DMS114 treated with DMSO at 0.1 percent for 48 hours (cell line): ENCODE measurements around the gene PDSS1.
"Not testable (repeated sequence)": the region's sequence is repeated elsewhere in the genome, so short reads cannot be mapped to it uniquely, and the experiment has no call there.

Experiments used
- DNase-seq: peaks from one replicate; lab custom pipeline; 2025; ENCODE audit not compliant: unreplicated experiment; lab: John Stamatoyannopoulos, UW

Gene PDSS1, protein sequence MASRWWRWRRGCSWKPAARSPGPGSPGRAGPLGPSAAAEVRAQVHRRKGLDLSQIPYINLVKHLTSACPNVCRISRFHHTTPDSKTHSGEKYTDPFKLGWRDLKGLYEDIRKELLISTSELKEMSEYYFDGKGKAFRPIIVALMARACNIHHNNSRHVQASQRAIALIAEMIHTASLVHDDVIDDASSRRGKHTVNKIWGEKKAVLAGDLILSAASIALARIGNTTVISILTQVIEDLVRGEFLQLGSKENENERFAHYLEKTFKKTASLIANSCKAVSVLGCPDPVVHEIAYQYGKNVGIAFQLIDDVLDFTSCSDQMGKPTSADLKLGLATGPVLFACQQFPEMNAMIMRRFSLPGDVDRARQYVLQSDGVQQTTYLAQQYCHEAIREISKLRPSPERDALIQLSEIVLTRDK

GRCh38 chr10:26697163-26697921, at the start of gene PDSS1:
Gene PDSS1, plus strand, starts transcription at chr10:26697701. Its CDS starts 11 bp downstream, at chr10:26697712.
- peak; percentile 75 for DNase-seq

- not testable (repeated sequence) for DNase-seq
These were observed 49.3 kb upstream of the PDSS1 start for GRCh38 chr10:26648245-26648636.

GRCh38 chr10:26650406-26650805, 47.1 kb upstream of the PDSS1 start:
- DNase-seq, result no peak

- not testable (repeated sequence) for DNase-seq
These were observed 46.0 kb upstream of the PDSS1 start for GRCh38 chr10:26651476-26651875.

GRCh38 chr10:26653004-26653403, 44.5 kb upstream of the PDSS1 start:
- no peak for DNase-seq

- no peak for DNase-seq
These were observed 41.8 kb upstream of the PDSS1 start for GRCh38 chr10:26655746-26656145.

DNA sequence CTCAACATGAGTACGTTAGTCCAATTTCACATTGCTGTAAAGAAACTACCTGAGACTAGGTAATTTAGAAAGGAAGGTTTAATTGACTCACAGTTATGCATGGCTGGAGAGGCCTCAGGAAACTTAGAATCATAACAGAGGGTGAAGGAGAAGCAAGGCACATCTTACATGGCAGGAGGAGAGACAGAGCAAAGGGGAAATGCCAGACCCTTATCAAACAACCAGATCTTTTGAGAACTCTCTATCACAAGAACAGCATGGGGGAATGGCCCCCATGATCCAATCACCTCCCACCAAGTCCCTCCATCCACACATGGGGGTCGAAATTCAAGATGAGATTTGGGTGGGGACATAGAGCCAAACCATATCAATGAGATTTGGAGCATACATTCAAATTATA, 34.6 kb upstream of the PDSS1 start:
- no peak for DNase-seq

DNA sequence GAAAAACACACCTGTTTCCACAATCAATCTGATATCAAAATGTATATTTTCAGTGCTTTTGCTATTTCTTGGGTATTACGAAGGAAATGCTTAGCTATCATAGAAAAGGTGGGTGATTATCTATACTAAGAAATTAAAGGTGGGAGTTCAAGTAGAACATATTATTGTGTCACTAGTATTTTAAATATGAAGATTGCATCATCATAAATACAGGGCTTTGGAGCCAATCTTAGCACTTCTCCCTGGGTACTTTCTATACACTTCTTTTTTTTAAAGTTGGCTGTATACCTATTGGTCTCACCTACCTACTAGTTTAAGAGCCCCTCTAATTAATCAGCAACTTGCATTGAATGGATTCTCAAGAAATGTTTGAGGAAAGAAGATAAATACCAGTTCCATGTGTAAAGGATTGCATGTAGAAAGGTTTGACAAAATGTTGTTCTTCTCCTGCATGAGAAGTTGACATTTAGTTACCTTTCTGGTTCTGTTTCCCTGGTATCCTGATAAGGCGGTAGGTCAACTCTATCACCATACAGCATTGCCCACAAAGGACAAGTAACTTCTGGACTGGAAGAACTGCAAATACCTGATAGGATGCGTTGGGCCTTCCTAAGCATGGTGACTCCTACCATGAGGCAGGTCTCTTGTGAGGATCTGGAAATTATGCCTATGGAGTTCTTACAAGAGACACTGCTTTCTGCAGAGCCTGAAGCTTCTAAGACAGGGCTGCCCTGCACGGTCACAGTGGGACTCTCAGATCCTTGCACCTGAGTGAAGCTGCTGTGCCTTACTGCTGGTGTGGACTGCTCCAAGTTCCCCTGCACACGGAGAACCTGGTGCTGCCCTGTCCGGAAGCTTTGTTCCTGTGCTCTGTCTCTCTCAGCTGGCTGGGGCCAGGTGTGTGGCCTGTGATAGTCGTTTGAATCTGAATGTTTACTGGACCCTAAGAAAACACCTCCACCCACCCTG, 32.1 kb upstream of the PDSS1 start:
- no peak for DNase-seq

DNA sequence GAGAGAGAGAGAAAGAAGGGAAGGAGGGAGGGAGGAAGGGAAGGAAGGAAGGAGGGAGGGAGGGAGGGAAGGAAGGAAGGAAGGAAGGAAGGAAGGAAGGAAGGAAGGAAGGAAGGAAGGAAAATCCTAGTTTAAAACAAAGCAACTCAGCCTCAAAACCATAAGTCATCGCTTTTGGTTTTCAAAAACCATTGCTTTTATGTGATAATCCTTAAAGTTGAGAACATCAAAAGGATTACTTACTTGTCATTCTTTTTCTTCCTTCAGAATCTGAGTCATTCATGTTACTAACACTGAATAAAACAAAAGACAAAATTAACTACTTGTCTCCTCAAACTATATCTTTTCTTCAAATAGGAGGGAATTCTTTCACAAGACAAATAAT, 21.6 kb upstream of the PDSS1 start:
- DNase-seq, result no peak

DNA sequence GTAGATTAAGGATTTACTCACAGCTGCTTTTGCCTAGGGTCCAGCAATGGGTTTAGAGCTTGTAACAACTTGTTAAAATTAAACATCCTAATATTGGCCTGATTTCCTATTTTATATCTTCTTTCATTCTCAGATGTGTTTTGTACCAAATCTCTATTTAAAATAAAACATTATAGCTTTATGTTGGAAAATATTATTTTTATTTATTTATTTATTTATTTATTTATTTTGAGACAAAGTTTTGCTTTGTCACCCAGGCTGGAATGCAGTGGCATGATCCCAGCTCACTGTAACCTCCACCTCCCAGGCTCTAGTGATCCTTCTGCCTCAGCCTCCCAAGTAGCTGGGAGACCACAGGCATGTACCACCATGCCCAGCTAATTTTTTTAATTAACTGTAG, 17.9 kb upstream of the PDSS1 start:
- no peak for DNase-seq

GRCh38 chr10:26681076-26681475, 16.4 kb upstream of the PDSS1 start:
- no peak for DNase-seq

GRCh38 chr10:26681971-26682370, 15.5 kb upstream of the PDSS1 start:
- DNase-seq, result not testable (repeated sequence)

- no peak for DNase-seq
These were observed 14.6 kb upstream of the PDSS1 start for GRCh38 chr10:26682931-26683330.

DNA sequence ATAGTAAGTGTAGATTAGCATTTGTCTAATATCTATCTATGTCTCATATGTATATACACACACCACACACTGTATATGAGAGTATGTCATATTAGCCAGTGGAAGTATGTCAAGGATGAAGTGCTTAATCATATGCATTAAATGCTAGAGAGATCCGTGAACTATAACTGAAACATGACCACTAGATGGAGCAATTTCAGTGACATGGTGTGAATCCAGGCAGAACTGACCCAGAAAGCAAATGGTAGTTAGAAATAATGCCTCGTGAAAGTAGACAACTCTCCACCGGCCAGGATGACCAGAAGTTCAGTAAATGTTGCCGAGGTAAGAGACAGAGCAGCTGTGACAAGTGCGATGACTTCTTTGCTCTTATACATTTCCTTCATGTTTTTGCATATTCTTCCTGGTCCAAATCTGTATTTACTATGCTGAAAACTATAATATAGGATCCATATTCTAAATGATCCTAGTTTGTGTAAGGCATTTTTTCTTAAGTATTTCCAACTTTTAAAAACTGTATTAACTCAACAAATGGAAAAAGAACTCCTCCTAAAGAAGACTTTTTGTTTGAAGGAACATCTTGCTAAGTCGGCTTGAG, 12.7 kb upstream of the PDSS1 start:
- peak; percentile 80 for DNase-seq

- no peak for DNase-seq
These were observed 12.1 kb upstream of the PDSS1 start for GRCh38 chr10:26685441-26685840.

DNA sequence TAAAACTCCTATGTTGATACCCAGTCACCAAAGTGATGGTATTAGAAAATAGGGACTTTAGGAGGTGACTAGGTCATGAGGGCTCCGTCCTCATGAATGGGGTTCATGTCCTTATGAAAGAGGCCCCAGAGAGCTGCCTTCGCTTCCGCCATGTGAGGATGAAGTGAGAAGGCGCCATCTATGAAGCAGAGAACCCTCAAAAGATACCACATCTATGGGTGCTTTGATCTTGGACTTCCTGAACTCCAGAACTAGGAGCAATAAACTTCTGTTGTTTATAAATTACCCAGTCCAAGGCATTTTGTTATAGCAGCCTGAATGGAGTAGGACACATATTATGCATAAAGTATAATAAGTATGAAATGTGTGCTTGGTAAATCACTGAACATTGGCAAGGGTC, 8.1 kb upstream of the PDSS1 start:
- no peak for DNase-seq

DNA sequence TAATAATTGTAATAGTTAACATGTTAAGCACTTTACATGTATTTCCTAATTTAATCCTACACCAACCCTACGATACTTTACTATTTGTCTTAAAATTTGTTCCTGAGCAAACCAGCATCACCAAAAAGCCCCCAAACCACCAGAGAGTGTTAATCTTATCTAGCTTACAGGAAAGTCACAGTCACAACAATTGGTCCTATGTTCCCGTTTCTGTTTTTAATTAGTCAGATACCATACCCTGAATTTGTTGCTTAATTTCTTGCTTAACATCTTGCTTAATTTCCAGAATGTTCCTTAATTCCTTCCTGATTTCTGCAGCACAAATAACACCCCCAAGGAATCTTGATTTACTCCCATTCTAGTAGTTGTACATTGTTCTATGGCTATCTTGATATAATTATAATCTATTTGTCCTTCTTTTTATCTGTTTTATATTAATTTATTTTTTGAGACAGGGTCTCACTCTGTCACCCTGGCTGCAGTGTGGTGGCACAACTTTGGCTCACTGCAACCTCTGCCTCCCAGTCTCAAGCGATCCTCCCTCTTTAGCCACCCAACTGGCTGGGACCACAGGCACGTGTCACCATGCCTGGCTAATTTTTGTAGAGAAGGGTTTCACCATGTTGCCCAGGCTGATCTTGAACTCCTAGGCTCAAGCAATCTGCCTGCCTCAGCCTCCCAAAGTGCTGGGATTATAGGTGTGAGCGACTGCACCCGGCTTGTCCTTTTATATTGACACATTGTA, 6.6 kb upstream of the PDSS1 start:
- DNase-seq, result no peak

DNA sequence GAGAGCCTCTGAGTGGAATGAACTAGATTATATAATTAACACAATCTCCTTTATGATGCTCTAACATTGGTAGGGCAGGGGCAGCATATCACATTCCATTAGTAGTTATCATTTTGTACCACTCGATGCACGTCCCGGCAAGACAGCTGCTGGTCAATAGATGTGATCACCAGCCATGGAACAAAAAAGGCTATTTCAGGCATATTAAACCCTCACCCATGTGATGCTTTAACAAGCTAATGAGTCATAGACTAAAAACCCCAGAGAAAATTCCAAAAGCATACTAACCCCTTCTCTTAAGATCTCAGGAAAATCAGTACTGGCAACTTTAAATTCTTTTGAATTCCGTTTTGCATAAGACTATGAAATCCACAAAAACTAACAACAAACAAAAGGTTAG, 3.0 kb upstream of the PDSS1 start:
- not testable (repeated sequence) for DNase-seq

- no peak for DNase-seq
These were observed 727 bp upstream of the PDSS1 start for GRCh38 chr10:26696786-26697162.
